GM12801 (cell line): ENCODE results near the gene TERF2IP.

Experiments
- TF ChIP-seq, protein P1 (sequence below): IDR thresholded peaks from one replicate; pipeline ENCODE4 v1.5.1; 2011; ENCODE audit warnings: control low read depth; ENCODE audit not compliant: insufficient read length; ENCODE audit errors: extremely low read depth

The TERF2IP gene

DNA sequence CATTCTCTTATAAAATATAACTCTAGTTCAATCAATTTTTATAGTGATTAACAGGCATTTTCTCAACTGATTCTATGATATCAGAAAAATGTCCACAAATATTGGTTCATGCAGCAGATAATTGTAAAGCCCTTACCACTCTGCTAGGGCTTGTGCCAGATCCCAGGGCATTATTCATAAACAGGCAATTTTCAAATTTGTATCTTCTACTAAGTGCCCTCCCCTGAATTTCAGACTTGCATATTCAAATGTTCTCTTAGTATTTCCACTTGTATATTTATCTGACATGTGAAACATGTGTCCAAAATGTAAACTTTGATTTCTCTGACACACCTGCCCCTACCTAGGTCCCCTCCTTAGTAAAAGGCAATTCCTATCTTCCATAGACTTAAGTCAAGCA lies 19.9 kb downstream of the TERF2IP start:
- TF ChIP-seq, protein P1, sequence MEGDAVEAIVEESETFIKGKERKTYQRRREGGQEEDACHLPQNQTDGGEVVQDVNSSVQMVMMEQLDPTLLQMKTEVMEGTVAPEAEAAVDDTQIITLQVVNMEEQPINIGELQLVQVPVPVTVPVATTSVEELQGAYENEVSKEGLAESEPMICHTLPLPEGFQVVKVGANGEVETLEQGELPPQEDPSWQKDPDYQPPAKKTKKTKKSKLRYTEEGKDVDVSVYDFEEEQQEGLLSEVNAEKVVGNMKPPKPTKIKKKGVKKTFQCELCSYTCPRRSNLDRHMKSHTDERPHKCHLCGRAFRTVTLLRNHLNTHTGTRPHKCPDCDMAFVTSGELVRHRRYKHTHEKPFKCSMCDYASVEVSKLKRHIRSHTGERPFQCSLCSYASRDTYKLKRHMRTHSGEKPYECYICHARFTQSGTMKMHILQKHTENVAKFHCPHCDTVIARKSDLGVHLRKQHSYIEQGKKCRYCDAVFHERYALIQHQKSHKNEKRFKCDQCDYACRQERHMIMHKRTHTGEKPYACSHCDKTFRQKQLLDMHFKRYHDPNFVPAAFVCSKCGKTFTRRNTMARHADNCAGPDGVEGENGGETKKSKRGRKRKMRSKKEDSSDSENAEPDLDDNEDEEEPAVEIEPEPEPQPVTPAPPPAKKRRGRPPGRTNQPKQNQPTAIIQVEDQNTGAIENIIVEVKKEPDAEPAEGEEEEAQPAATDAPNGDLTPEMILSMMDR: no peak

DNA sequence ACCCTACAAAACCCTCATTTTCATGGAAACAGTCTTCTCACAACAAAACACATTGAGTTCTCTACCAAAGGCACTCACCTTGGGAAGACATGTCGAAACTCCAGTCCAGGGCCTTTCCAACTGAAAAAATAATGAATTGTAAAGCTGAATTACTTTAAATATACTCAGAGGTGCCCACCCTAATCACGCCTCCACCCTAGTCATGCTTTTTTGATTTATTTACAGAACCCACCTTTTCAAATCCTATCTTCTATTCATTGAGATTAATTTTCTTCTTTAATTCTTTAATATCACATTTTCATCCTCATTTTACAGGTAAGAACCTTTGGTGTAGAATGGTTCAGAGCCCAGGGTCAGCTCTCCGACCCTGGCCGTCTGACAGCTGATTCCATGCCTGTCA lies 29.3 kb downstream of the TERF2IP start, which contains the start of gene CPHXL2:
Gene CPHXL2 (minus strand): TSS at position 101 of the 400 bp plus-strand sequence. CDS start 10 bp downstream, at position 91.
- TF ChIP-seq, protein P1: no peak

DNA sequence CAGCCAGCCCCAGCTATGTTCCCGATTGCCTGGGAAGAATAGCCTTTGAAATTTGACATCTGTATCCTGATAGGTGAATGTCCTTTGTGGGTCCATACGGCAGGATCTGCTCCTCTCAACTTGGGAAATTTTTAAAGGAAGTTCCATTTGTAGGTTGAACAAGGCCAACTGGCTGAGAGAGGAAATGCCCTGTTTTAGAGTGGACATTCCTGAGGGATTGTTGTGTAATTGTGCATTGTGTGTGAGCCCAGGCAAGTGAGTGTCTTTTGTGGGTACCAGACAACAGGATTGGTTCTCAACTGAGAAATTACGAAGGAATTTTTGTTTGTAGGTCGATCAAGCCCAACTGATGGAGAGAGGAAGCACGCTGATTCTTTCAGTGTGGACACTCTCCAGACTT lies 31.8 kb downstream of the TERF2IP start:
- TF ChIP-seq, protein P1: no peak

DNA sequence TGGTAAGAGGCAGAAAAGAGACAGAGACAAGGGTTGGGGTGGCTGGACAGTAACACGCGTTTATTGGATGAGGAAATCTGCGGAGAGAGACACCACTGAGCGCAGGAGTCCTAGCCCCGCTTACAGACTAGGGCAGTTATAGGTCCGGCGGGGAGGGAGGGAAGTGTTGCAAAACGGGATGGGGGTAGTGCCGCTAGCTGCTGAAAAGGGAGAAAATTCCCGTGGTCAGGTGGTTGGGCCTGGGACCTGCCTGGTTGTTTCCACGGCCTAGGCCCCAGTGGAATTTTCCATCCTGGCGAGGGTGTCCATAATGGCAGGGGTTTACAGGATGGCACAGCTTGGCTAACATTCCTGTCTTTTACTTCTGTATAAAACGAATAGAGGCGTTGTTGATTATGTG lies 34.7 kb downstream of the TERF2IP start:
- TF ChIP-seq, protein P1: no peak

DNA sequence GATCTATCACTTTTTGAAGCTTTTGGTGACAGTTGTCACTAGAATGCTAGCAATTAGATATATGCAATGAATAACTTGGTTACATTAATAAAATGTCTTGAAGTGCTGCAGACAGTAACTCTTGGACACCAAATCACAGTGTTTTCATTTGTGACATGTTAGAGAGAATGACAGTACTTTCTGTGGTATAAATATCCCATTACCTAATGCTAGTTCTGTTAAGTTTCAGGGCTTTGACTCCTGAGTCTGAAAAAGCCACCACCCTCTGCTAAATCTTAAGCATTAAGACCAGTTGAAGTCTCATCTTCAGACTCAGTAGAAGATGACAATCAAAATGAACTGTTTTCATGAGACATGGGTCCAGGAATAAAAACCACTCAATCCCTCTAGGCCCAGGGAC lies 39.8 kb downstream of the TERF2IP start:
- TF ChIP-seq, protein P1: no peak

DNA sequence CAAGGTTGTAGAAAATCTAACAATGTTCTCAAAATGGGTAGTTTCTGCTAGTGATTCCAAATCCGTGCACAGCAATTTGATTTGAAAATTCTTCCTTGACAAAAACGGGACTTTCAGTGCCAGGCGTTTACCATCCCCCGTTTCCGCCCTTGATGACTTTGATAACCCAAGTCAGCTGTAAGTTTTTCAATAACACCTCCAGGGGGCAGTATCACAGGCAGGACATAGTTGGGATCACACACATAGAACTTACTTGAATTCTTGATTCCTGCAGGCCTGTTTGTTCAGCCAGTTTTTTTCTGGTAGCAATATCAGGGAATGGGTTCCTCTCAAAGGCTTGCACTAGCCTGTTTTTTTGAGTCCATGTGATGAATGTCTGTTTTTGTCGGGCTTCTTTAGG lies 48.1 kb downstream of the TERF2IP start:
- TF ChIP-seq, protein P1: no peak

DNA sequence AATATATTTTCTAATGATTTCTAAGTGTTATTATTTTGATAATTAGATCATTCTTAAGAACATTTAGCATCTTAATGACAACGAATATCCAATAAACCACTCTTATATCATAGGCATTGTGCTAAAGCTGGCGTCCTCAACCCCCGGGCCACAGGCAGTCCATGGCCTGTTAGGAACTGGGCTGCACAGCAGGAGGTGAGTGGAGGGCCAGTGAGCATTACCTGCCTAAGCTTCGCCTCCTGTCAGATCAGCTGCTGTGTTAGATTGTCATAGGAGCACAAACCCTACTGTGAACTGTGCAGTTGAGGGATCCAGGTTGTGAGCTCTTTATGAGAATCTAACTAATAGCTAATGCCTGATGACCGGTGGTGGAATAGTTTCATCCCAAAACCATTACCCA lies 50.0 kb downstream of the TERF2IP start:
- TF ChIP-seq, protein P1: no peak

DNA sequence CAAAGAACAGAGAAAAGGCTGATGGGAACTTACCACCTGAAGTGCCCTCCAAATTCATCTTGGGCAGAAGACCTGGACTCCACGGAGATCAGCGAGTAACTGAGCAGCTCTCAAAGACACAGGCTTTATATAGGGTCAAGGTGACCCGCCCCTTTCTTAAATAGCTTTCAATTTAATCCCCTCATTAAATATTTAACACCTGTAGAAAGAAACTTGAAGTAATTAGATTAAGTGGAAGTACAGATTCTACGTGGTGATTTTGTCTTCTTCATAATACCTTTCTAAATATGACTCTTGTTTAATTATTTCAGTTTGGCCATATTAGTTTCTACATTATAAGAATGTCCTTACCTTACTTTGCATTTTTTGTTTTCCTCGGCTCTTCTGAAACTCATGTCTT lies 53.8 kb downstream of the TERF2IP start, which contains the start of gene DUXB:
Gene DUXB (minus strand): TSS at position 101 of the 400 bp plus-strand sequence. CDS start 43 bp downstream, at position 58.
- TF ChIP-seq, protein P1: no peak
